HepG2 (cell line): ENCODE results near the gene PCDHB11. TPM values are rescaled to one million over a fixed set of nuclear protein-coding genes. Genes with fewer than 3 reads are reported as not detected.
"Not testable (repeated sequence)": the region's sequence is repeated elsewhere in the genome, so short reads cannot be mapped to it uniquely, and the experiment has no call there.

Experiments
- ATAC-seq: fragments of 200-7000 bp; cut with Tn5 transposase; 3 replicates; pipeline ENCODE4 v1.9.1; 2020; ENCODE audit warnings: mild to moderate bottlenecking, moderate library complexity
- BruUV-seq: library from RNA; stranded (reverse); fragments of 400-500 nt; replicated peaks from 2 replicates; lab custom pipeline; 2021; lab: Mats Ljungman, UMichigan
- CTCF ChIA-PET: fragments of 300-600 bp; formaldehyde crosslinking; extraction: SDS; loops from one replicate; lab custom pipeline; 2021; ENCODE audit warnings: low total read pairs, inconsistent platforms, low intra/inter-chr PET ratio; lab: Yijun Ruan, JAX
- POLR2A ChIA-PET: fragments of 350-600 bp; sonication (Branson Sonifier 250); formaldehyde crosslinking; loops from one replicate; lab custom pipeline; 2020; ENCODE audit warnings: antibody characterized with exemption, inconsistent platforms; lab: Yijun Ruan, JAX
- DNase-seq: peaks from one replicate; pipeline ENCODE4 v3.0.0-alpha.2; 2015; ENCODE audit warnings: low spot score
- FAIRE-seq: peaks from 3 replicates; lab custom pipeline; 2011; peaks lifted over from hg19 to GRCh38; lab: Jason Lieb, UNC
- H2AFZ ChIP-seq: one replicate; pipeline ENCODE4 v1.6.1; 2011; ENCODE audit warnings: low read length, inconsistent platforms
- H3K27ac ChIP-seq: fragments of 300-600 bp; 3 replicates; pipeline ENCODE4 v1.8.0; 2011; ENCODE audit warnings: mixed run types, mild to moderate bottlenecking, mixed read lengths, low read length, inconsistent platforms; ENCODE audit not compliant: insufficient read depth; ENCODE audit errors: extremely low read length
- H3K27me3 ChIP-seq, 2 experiments: fragments of 200-600 bp in 1 of 2; 2 replicates in 1 of 2; 3 replicates in 1 of 2; pipeline versions ENCODE4 v1.6.0 to v1.8.0; 2011; ENCODE audit warnings: low read length in 2 of 2, mild to moderate bottlenecking in 2 of 2, moderate library complexity in 2 of 2, inconsistent platforms in 1 of 2; ENCODE audit not compliant: insufficient read depth in 2 of 2, control insufficient read depth in 1 of 2
- H3K36me3 ChIP-seq, 2 experiments: fragments of 200-600 bp in 1 of 2; replicated peaks in 1 of 2; 2 replicates in 1 of 2; 3 replicates in 1 of 2; pipeline versions ENCODE4 v1.5.1 to v1.8.0; 2011; ENCODE audit warnings: low read length in 2 of 2, inconsistent platforms in 1 of 2; ENCODE audit not compliant: insufficient read depth in 2 of 2, control insufficient read depth in 1 of 2
- H3K4me1 ChIP-seq: 2 replicates; pipeline ENCODE4 v1.5.1; 2012; ENCODE audit warnings: low read length, inconsistent platforms; ENCODE audit not compliant: insufficient read depth
- H3K4me2 ChIP-seq: 2 replicates; pipeline ENCODE4 v1.6.0; 2011; ENCODE audit warnings: low read depth, low read length, inconsistent platforms
- H3K4me3 ChIP-seq, 3 experiments: fragments of 200-600 bp in 1 of 3; sonication (generic), shearing (Covaris generic) in 1 of 3; replicated peaks in 1 of 3; 2 replicates each; pipeline ENCODE4 v1.5.1; 2011 to 2016; ENCODE audit warnings: low read length in 3 of 3, inconsistent platforms in 2 of 3, low read depth in 2 of 3, mild to moderate bottlenecking in 2 of 3, control low read depth in 1 of 3, mixed read lengths in 1 of 3; ENCODE audit not compliant: insufficient read depth in 1 of 3
- H3K79me2 ChIP-seq: one replicate; pipeline ENCODE4 v1.6.1; 2011; ENCODE audit warnings: low read length, inconsistent platforms; ENCODE audit not compliant: insufficient read depth
- H3K9ac ChIP-seq: 2 replicates; pipeline ENCODE4 v1.6.0; 2011; ENCODE audit warnings: mild to moderate bottlenecking, low read depth, low read length, inconsistent platforms; ENCODE audit not compliant: insufficient read depth
- H3K9me3 ChIP-seq: 2 replicates; pipeline ENCODE4 v1.5.1; 2012; ENCODE audit warnings: mild to moderate bottlenecking, low read length
- H4K20me1 ChIP-seq: 2 replicates; pipeline ENCODE4 v1.6.0; 2011; ENCODE audit warnings: inconsistent platforms, mild to moderate bottlenecking, low read length, moderate library complexity; ENCODE audit not compliant: insufficient read depth
- ATF7 ChIP-seq, 2 experiments: fragments of 450-650 bp in 1 of 2; sonication (generic) in 1 of 2; formaldehyde crosslinking in 1 of 2; IDR thresholded peaks; 2 replicates each; pipeline versions ENCODE4 v1.4.0 to v1.6.1; 2016 to 2020; ENCODE audit warnings: antibody characterized with exemption in 1 of 2, mild to moderate bottlenecking in 1 of 2, missing genetic modification reagents in 1 of 2
- CREB1 ChIP-seq, 2 experiments: fragments of 450-650 bp in 1 of 2; IDR thresholded peaks; 2 replicates each; pipeline ENCODE4 v1.6.1; 2016 to 2017; ENCODE audit warnings: control low read depth in 1 of 2, mild to moderate bottlenecking in 1 of 2, missing compliant biosample characterization in 1 of 2, missing genetic modification characterization in 1 of 2
- ISL2 ChIP-seq: sonication (generic); formaldehyde crosslinking; IDR thresholded peaks from 2 replicates; pipeline ENCODE4 v1.5.0; 2020; ENCODE audit warnings: missing genetic modification reagents
- KDM3A ChIP-seq: IDR thresholded peaks from 2 replicates; pipeline ENCODE4 v1.6.1; 2018; ENCODE audit warnings: low read depth, missing compliant biosample characterization
- NFE2L2 ChIP-seq: fragments of 150-350 bp; IDR thresholded peaks from 2 replicates; pipeline ENCODE4 v1.6.1; 2014; ENCODE audit warnings: low read length
- RBFOX2 ChIP-seq: fragments of 200-400 bp; formaldehyde crosslinking; IDR thresholded peaks from 2 replicates; pipeline ENCODE4 v1.6.1; 2017; ENCODE audit warnings: low read depth, mild to moderate bottlenecking, low read length
- RFX1 ChIP-seq: fragments of 450-650 bp; IDR thresholded peaks from 2 replicates; pipeline ENCODE4 v1.6.1; 2017
- TOPORS ChIP-seq: sonication (generic); formaldehyde crosslinking; IDR thresholded peaks from 2 replicates; pipeline ENCODE4 v1.8.0; 2023; ENCODE audit warnings: mild to moderate bottlenecking, missing genetic modification reagents
- ZNF589 ChIP-seq: sonication (generic); formaldehyde crosslinking; conservative IDR thresholded peaks from 2 replicates; pipeline ENCODE4 v1.8.0; 2022; ENCODE audit warnings: mild to moderate bottlenecking, moderate library complexity, missing genetic modification reagents
- ZNF776 ChIP-seq: sonication (generic); formaldehyde crosslinking; IDR thresholded peaks from 2 replicates; pipeline ENCODE4 v1.4.0; 2020; ENCODE audit warnings: mild to moderate bottlenecking, missing genetic modification reagents
- WGBS: methylation state at CpG from one replicate; pipeline ENCODE4 v1.1.6; 2017; ENCODE audit warnings: low lambda C conversion rate; 5-methylcytosine and 5-hydroxymethylcytosine counted together
- in situ Hi-C: cut with HindIII; loops from 2 replicates; pipeline ENCODE4 v1.10.0; 2017; ENCODE audit warnings: low pct_unique_long_range_greater_than_20kb; ENCODE audit not compliant: extremely low pct_ligation_motif_present
- intact Hi-C: fragments of 100-400 bp; cut with micrococcal nuclease; formaldehyde crosslinking; loops from one replicate; pipeline ENCODE4 v1.10.0; 2022; ENCODE audit not compliant: unreplicated experiment
- polyA plus RNA-seq, 8 experiments: library from polyadenylated mRNA; depleted of rRNA in 3 of 8; stranded (reverse) in 7 of 8; unstranded in 1 of 8; fragments of >200 nt; fragmentation: Illumina TruSeq in 4 of 8; extraction: Trizol in 4 of 8; gene quantifications; 2 replicates each; pipeline versions ENCODE4 v1.2.1 to v1.2.3, GENCODE V29; 2011 to 2016; ENCODE audit warnings: low read depth in 4 of 8, missing spikeins in 1 of 8, mixed read lengths in 1 of 8; ENCODE audit not compliant: insufficient read depth in 1 of 8
- total RNA-seq, 5 experiments: library from RNA; depleted of rRNA; stranded (reverse); fragments of >200 nt; fragmentation: Illumina TruSeq; extraction: Trizol; gene quantifications; 2 replicates each; pipeline ENCODE4 v1.2.3, GENCODE V29; 2016; ENCODE audit warnings: low read depth in 1 of 5

The PCDHB11 gene
- total and polyA plus RNA-seq, 2 of the 13 experiments (the other 11 are each of a cell fraction or from before 2014, with no cell fraction given) = 0.07 TPM; not detected in 1

DNA sequence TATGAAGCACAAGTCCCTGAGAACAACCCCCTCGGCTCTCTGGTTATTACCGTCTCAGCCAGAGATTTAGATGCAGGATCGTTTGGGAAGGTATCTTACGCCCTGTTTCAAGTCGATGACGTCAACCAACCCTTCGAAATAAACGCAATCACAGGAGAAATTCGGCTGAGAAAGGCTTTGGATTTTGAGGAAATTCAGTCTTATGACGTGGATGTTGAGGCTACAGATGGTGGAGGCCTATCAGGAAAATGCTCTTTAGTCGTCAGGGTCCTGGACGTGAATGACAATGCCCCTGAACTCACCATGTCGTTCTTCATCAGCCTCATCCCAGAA, 48.5 kb upstream of the PCDHB11 start:
- Histone ChIP-seq H3K79me2 (no peaks in the 10 kb centered on the region), H3K9ac (no peak overlapping the region), H3K9me3 (no peaks in the 10 kb centered on the region), H2AFZ (peak overlapping the region; percentile 28), H3K27me3 (peaks cover 0 to 10% of the 10 kb centered on the region in 2 experiments; a peak in 1 of 5 replicates), H3K4me3 (peak overlapping the region in 1 of 3 experiments; percentile 47; a peak in 1 of 6 replicates), H3K36me3 (no peaks in the 10 kb centered on the region), H4K20me1 (no peaks in the 10 kb centered on the region), H3K27ac (no peak overlapping the region), H3K4me2 (peak overlapping the region; percentile 67), H3K4me1 (peaks cover 7% of the 10 kb centered on the region; the same call in 1 of the 2 replicates)
- no TSS peak for BruUV-seq
- no peak for FAIRE-seq
- no peak for DNase-seq
- CTCF ChIA-PET = no interaction called here
- in situ Hi-C loops (no loop called here), intact Hi-C loops (loop anchor here (2.0 kb wide), 1 partner anchor 66 kb away; no protein-coding TSS in a partner anchor)
- TF ChIP-seq ISL2 (no peak), TOPORS (CRISPR knock-in tag) (no peak), NFE2L2 (no peak), RBFOX2 (no peak), ZNF776 (no peak), ZNF589 (CRISPR knock-in tag) (no peak), CREB1 (IDR thresholded peaks at IDR 0.05) (peak; percentile 88), CREB1 (CRISPR knock-in tag; IDR thresholded peaks at IDR 0.05) (no peak), RFX1 (no peak), KDM3A (CRISPR knock-in tag) (no peak), ATF7 (IDR thresholded peaks at IDR 0.05) (peak; percentile 89), ATF7 (CRISPR knock-in tag; IDR thresholded peaks at IDR 0.05) (no peak)
- 47% methylated on average over 13 of the region's 13 CpGs for WGBS
- POLR2A ChIA-PET = no interaction called here
- ATAC-seq = no peak

DNA sequence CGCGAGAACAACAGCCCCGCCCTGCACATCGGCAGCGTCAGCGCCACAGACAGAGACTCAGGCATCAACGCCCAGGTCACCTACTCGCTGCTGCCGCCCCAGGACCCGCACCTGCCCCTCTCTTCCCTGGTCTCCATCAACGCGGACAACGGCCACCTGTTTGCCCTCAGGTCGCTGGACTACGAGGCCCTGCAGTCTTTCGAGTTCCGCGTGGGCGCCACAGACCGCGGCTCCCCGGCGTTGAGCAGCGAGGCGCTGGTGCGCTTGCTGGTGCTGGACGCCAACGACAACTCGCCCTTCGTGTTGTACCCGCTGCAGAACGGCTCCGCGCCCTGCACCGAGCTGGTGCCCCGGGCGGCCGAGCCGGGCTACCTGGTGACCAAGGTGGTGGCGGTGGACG, 47.8 kb upstream of the PCDHB11 start:
- intact Hi-C loops = loop anchor here (2.0 kb wide), 1 partner anchor 67 kb away; no protein-coding TSS in a partner anchor
- BruUV-seq, FAIRE-seq, CTCF ChIA-PET, in situ Hi-C loops, H3K4me1 ChIP-seq, POLR2A ChIA-PET, H3K4me3 ChIP-seq, ATAC-seq, H2AFZ ChIP-seq, H3K9ac ChIP-seq, H3K4me2 ChIP-seq, H3K27ac ChIP-seq, H4K20me1 ChIP-seq, DNase-seq, H3K36me3 ChIP-seq, H3K9me3 ChIP-seq, H3K79me2 ChIP-seq: not testable (repeated sequence)
- peaks cover 2 to 15% of the 10 kb centered on the region in 2 experiments; a peak in 2 of 5 replicates for H3K27me3 ChIP-seq
- 93% methylated on average over 6 of the region's 41 CpGs for WGBS

DNA sequence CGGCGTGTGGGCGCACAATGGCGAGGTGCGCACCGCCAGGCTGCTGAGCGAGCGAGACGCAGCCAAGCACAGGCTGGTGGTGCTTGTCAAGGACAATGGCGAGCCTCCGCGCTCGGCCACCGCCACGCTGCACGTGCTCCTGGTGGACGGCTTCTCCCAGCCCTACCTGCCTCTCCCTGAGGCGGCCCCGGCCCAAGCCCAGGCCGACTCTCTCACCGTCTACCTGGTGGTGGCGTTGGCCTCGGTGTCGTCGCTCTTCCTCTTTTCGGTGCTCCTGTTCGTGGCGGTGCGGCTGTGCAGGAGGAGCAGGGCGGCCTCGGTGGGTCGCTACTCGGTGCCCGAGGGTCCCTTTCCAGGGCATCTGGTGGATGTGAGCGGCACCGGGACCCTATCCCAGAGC, 47.3 kb upstream of the PCDHB11 start:
- in situ Hi-C loops, ATAC-seq, FAIRE-seq: not testable (repeated sequence)

More for the DNA sequence above, 47.3 kb upstream of the PCDHB11 start:
- H3K27me3 ChIP-seq = peaks cover 2 to 15% of the 10 kb centered on the region in 2 experiments; a peak in 2 of 5 replicates
- POLR2A ChIA-PET, H3K9ac ChIP-seq, BruUV-seq, H3K4me1 ChIP-seq, intact Hi-C loops, H3K9me3 ChIP-seq, H3K36me3 ChIP-seq, H3K79me2 ChIP-seq, H3K27ac ChIP-seq, H3K4me2 ChIP-seq, H3K4me3 ChIP-seq, H4K20me1 ChIP-seq, CTCF ChIA-PET, DNase-seq, H2AFZ ChIP-seq: not testable (repeated sequence)
- WGBS = 75% methylated on average over 19 of the region's 36 CpGs
